HepG2 (cell line): Measurements from ENCODE around the gene DNAJA3. TPM values are rescaled to one million over a fixed set of nuclear protein-coding genes. Genes with fewer than 3 reads are reported as not detected.

ENCODE experiments used
- HIVEP1 ChIP-seq: sonication (generic); formaldehyde crosslinking; IDR thresholded peaks from 2 replicates; pipeline ENCODE4 v1.4.0; 2020; ENCODE audit warnings: mild to moderate bottlenecking, missing genetic modification reagents
- HMGA1 ChIP-seq: sonication (generic); formaldehyde crosslinking; conservative IDR thresholded peaks from 2 replicates; pipeline ENCODE4 v1.4.0; 2020; ENCODE audit warnings: missing genetic modification reagents
- NR2F1 ChIP-seq, 2 experiments: fragments of 450-650 bp in 1 of 2; formaldehyde crosslinking in 1 of 2; IDR thresholded peaks; 2 replicates each; pipeline versions ENCODE4 v1.5.0 to v1.6.1; 2016 to 2020; ENCODE audit warnings: mild to moderate bottlenecking in 1 of 2, missing compliant biosample characterization in 1 of 2, missing genetic modification reagents in 1 of 2, moderate library complexity in 1 of 2
- polyA plus RNA-seq, 8 experiments: library from polyadenylated mRNA; depleted of rRNA in 3 of 8; stranded (reverse) in 7 of 8; unstranded in 1 of 8; fragments of >200 nt; fragmentation: Illumina TruSeq in 4 of 8; extraction: Trizol in 4 of 8; gene quantifications; 2 replicates each; pipeline versions ENCODE4 v1.2.1 to v1.2.3, GENCODE V29; 2011 to 2016; ENCODE audit warnings: low read depth in 4 of 8, missing spikeins in 1 of 8, mixed read lengths in 1 of 8; ENCODE audit not compliant: insufficient read depth in 1 of 8
- total RNA-seq, 5 experiments: library from RNA; depleted of rRNA; stranded (reverse); fragments of >200 nt; fragmentation: Illumina TruSeq; extraction: Trizol; gene quantifications; 2 replicates each; pipeline ENCODE4 v1.2.3, GENCODE V29; 2016; ENCODE audit warnings: low read depth in 1 of 5
- TF ChIP-seq, protein P1 (sequence below): sonication (generic); formaldehyde crosslinking; IDR thresholded peaks from 2 replicates; pipeline ENCODE4 v1.5.1; 2020; ENCODE audit warnings: mild to moderate bottlenecking, missing genetic modification reagents, moderate library complexity
- TF ChIP-seq, protein P2 (sequence below): sonication (generic); formaldehyde crosslinking; IDR thresholded peaks from 2 replicates; pipeline ENCODE4 v1.4.0; 2020; ENCODE audit warnings: mild to moderate bottlenecking, missing genetic modification reagents
- TF ChIP-seq, protein P3 (sequence below): sonication (generic); formaldehyde crosslinking; IDR thresholded peaks from 2 replicates; pipeline ENCODE4 v1.4.0; 2020; ENCODE audit warnings: low read depth, missing genetic modification reagents

The DNAJA3 gene
- total and polyA plus RNA-seq, 2 of the 13 experiments (the other 11 are each of a cell fraction or from before 2014, with no cell fraction given), result 77.0 to 83.3 TPM

DNA sequence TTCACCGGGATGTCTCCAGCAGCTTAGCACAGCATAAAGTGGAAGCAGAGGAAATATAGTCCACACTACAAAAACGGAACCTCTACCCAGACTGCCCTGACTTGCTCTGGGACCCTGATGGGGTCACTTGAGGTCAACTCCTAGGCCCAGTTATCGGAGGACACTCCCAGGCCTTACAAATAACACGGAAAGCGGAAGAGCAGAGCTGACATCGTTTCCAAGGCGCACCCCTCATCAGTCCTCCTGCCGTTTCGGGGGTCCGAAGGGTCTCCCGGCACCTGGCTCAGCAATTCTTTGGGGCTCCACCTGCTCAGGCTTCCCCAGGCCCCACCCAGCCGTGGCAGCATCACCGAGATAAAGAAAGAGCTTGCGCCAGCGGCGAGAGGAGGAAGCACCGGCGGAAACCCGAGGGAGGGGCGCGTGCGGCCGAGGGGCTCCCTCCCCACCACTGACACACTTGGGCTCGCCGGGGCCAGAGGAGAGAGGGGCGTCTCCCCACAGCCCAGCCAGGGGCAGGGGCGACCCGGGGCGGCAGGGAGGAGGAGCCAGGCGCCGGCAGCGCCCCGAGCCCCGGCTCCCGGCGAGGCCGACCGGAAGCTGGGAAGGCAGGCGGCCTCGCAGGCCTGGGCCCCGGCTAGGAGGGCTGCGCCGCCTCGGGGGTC lies 10.0 kb upstream of the DNAJA3 start (continued):
- TF ChIP-seq, protein P1, sequence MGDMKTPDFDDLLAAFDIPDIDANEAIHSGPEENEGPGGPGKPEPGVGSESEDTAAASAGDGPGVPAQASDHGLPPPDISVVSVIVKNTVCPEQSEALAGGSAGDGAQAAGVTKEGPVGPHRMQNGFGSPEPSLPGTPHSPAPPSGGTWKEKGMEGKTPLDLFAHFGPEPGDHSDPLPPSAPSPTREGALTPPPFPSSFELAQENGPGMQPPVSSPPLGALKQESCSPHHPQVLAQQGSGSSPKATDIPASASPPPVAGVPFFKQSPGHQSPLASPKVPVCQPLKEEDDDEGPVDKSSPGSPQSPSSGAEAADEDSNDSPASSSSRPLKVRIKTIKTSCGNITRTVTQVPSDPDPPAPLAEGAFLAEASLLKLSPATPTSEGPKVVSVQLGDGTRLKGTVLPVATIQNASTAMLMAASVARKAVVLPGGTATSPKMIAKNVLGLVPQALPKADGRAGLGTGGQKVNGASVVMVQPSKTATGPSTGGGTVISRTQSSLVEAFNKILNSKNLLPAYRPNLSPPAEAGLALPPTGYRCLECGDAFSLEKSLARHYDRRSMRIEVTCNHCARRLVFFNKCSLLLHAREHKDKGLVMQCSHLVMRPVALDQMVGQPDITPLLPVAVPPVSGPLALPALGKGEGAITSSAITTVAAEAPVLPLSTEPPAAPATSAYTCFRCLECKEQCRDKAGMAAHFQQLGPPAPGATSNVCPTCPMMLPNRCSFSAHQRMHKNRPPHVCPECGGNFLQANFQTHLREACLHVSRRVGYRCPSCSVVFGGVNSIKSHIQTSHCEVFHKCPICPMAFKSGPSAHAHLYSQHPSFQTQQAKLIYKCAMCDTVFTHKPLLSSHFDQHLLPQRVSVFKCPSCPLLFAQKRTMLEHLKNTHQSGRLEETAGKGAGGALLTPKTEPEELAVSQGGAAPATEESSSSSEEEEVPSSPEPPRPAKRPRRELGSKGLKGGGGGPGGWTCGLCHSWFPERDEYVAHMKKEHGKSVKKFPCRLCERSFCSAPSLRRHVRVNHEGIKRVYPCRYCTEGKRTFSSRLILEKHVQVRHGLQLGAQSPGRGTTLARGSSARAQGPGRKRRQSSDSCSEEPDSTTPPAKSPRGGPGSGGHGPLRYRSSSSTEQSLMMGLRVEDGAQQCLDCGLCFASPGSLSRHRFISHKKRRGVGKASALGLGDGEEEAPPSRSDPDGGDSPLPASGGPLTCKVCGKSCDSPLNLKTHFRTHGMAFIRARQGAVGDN, result 0 out of 2 replicates have a peak, but pooled peaks have one; percentile 3
- peak in 1 of 2 experiments; percentile 54; a peak in 2 of 4 replicates for TF ChIP-seq NR2F1 (CRISPR knock-in tag; IDR thresholded peaks at IDR 0.05)
- TF ChIP-seq, protein P2, sequence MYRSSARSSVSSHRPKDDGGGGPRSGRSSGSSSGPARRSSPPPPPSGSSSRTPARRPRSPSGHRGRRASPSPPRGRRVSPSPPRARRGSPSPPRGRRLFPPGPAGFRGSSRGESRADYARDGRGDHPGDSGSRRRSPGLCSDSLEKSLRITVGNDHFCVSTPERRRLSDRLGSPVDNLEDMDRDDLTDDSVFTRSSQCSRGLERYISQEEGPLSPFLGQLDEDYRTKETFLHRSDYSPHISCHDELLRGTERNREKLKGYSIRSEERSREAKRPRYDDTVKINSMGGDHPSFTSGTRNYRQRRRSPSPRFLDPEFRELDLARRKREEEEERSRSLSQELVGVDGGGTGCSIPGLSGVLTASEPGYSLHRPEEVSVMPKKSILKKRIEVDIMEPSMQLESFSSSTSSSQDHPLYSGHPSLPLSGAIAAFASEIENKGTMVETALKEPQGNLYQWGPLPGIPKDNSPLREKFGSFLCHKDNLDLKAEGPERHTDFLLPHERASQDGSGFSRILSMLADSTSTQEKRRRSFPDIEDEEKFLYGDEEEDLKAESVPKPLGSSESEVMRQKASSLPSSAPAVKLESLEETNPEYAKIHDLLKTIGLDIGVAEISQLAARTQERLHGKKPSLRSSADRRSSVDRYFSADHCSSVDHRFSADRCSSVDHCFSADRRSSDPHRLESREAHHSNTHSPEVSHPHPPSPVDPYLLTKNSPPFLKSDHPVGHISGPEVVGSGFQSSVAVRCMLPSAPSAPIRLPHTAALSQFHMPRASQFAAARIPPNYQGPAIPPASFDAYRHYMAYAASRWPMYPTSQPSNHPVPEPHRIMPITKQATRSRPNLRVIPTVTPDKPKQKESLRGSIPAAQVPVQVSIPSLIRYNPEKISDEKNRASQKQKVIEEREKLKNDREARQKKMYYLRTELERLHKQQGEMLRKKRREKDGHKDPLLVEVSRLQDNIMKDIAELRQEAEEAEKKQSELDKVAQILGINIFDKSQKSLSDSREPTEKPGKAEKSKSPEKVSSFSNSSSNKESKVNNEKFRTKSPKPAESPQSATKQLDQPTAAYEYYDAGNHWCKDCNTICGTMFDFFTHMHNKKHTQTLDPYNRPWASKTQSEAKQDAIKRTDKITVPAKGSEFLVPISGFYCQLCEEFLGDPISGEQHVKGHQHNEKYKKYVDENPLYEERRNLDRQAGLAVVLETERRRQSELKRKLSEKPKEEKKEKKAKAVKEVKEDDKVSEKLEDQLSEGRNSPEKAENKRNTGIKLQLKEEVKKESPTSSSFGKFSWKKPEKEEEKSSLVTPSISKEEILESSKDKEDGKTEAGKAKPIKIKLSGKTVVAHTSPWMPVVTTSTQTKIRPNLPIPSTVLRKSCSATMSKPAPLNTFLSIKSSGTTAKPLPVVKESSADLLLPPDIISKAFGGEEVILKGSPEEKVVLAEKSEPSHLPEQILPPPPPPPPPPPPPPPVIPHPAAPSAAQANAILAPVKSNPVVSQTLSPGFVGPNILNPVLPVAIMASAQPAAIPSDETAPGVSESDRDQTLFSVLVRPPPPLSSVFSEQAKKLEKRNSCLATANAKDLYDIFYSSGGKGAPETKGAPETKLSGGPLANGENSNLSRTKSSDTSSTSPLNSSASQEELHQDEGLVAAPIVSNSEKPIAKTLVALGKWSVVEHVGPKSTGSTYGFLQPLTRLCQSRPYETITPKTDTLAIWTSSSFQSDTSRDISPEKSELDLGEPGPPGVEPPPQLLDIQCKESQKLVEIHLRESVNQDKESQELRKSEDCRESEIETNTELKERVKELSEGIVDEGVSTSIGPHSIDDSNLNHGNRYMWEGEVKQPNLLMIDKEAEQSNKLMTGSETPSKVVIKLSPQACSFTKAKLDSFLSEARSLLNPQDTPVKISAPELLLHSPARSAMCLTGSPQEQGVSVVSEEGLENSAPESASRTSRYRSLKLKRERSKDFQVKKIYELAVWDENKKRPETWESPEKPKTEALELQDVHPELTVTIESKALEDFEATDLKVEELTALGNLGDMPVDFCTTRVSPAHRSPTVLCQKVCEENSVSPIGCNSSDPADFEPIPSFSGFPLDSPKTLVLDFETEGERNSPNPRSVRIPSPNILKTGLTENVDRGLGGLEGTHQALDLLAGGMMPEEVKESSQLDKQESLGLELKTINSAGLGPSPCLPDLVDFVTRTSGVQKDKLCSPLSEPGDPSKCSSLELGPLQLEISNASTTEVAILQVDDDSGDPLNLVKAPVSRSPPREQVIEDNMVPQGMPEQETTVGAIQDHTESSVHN (CRISPR knock-in tag), result no peak
- TF ChIP-seq HMGA1 (CRISPR knock-in tag), result no peak
- 0 out of 2 replicates have a peak, but pooled peaks have one; percentile 50 for TF ChIP-seq HIVEP1
- TF ChIP-seq, protein P3, sequence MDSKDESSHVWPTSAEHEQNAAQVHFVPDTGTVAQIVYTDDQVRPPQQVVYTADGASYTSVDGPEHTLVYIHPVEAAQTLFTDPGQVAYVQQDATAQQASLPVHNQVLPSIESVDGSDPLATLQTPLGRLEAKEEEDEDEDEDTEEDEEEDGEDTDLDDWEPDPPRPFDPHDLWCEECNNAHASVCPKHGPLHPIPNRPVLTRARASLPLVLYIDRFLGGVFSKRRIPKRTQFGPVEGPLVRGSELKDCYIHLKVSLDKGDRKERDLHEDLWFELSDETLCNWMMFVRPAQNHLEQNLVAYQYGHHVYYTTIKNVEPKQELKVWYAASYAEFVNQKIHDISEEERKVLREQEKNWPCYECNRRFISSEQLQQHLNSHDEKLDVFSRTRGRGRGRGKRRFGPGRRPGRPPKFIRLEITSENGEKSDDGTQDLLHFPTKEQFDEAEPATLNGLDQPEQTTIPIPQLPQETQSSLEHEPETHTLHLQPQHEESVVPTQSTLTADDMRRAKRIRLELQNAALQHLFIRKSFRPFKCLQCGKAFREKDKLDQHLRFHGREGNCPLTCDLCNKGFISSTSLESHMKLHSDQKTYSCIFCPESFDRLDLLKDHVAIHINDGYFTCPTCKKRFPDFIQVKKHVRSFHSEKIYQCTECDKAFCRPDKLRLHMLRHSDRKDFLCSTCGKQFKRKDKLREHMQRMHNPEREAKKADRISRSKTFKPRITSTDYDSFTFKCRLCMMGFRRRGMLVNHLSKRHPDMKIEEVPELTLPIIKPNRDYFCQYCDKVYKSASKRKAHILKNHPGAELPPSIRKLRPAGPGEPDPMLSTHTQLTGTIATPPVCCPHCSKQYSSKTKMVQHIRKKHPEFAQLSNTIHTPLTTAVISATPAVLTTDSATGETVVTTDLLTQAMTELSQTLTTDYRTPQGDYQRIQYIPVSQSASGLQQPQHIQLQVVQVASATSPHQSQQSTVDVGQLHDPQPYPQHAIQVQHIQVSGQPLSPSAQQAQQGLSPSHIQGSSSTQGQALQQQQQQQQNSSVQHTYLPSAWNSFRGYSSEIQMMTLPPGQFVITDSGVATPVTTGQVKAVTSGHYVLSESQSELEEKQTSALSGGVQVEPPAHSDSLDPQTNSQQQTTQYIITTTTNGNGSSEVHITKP (CRISPR knock-in tag), result no peak
